NCI-H2227 (cell line): ENCODE data around the gene CRYBG1.
"Not testable (repeated sequence)": the region's sequence is repeated elsewhere in the genome, so short reads cannot be mapped to it uniquely, and the experiment has no call there.

Source experiments
- DNase-seq: peaks from one replicate; lab custom pipeline; 2025; ENCODE audit not compliant: unreplicated experiment; lab: John Stamatoyannopoulos, UW

CRYBG1 gene

GRCh38 chr6:106372838-106373501 lies 12.5 kb downstream of the CRYBG1 start:
- no peak for DNase-seq

- DNase-seq: no peak
These were observed 13.2 kb downstream of the CRYBG1 start for GRCh38 chr6:106373502-106374239.

DNA sequence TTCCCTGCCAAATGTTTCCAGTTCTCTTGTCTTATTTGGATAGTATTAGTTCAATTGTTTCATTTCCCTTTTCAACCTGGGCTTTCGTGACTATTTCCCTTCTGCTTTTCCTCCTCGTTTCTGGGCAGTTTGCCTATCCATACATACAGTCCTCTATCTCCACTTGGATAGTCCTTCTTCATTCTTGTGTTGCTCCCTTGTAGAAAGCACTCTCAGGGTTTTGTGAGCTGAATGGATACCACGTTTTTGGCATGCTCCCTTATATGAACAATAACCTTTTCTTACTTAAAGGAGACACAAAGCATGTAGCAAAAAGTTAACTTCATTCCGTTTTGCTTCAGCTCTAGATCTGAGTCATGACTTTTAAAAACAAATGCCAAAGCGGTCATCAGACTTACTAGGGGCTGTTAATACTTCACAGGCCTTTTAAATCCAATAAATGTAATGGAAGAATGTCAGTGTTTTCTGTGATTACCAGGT lies 16.6 kb downstream of the CRYBG1 start:
- DNase-seq: no peak

DNA sequence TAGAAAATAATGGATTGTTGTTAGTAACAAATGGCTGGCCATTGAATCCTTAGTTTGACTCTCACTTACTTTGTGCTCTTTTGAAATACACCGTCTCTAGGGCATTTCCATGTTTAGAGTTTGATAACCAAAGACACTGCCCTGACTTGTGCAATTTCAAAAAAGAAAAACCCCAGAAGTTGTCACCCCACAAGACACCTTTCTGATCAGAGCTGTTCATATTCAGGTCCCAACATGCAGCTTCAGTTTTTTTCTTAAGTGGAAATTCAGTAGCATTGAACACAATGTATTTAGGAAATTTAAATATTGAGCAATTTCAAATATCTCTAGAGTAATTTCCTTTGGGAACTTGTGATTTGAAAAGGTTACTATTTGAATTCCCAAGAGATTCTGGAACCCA lies 19.4 kb downstream of the CRYBG1 start:
- no peak for DNase-seq

DNA sequence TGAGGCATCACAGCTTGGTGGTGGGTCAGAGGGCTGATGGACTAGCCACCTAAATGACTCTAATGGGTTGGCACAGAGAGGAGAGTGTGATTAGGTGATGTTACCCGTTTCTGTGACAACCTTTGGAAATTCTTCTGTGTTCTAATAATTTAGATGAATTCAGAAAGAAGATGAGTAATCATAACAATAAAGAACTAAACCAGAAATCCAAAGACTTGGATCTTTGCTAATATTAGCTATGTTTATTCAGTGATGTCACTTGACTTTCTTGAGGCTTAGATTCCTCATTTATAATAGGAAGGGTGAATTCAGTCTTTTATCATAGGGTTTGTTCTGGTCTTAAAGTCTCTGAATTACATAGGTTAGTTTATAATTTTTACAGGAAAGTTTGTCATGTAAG lies 19.9 kb downstream of the CRYBG1 start:
- no peak for DNase-seq

DNA sequence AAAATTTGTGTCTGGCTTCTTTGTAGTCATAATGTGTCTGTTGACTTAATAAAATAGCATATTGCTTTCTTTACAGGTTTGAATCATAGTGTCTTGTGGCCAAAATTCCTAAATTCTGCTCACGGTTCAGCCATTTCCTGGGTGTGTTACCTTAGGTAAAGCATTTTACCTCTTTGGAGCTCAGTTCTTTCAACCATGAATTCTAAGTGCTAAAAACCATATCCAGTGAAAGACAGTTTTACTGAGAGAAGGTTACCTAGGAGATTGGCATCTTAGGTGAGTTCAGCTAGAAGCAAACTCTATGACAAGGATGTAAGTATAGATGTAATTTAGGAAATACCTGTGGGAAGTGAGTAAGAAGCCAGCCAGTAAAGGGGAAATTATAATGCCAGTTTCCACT lies 20.7 kb downstream of the CRYBG1 start:
- DNase-seq: no peak

- DNase-seq: no peak
These were observed 21.4 kb downstream of the CRYBG1 start for GRCh38 chr6:106381881-106382280.

DNA sequence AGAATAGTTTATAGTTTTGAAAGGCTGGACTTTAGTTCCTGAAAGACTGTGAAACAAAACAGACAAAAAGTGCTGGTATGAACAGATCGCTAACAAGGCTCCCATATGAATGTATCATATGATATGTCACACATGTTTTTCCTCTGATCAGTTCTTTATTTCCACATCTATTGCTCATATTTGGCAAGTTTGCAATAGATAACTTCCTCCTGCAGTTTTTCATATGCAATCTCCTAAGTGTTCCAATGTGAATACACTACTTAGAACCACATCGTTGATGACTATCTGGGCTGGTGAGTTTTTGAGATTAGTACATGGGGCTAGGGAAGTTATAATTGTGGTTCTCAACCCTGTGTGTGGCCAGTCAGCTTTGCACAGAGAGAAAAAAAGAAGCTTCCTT lies 23.1 kb downstream of the CRYBG1 start:
- DNase-seq: no peak

DNA sequence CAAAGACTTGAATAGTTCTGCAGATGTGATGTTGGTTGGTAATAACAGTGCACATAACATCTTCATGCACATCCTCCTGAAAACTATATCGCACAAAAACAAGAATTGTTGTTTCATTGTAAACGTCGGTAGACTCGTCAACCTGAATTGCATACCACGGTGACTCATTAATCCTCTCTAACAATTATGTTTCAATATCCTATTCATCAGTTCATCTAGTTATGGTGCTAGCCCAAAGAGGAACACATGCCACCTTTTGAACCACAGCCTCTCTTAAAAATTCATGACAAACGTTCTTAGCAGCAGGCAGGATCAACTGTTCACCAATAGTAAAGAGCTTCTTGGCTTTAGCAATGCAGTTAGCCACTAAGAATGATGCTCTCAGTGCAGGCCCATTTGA lies 25.0 kb downstream of the CRYBG1 start:
- no peak for DNase-seq

- no peak for DNase-seq
These were observed 27.4 kb downstream of the CRYBG1 start for GRCh38 chr6:106387875-106388274.

DNA sequence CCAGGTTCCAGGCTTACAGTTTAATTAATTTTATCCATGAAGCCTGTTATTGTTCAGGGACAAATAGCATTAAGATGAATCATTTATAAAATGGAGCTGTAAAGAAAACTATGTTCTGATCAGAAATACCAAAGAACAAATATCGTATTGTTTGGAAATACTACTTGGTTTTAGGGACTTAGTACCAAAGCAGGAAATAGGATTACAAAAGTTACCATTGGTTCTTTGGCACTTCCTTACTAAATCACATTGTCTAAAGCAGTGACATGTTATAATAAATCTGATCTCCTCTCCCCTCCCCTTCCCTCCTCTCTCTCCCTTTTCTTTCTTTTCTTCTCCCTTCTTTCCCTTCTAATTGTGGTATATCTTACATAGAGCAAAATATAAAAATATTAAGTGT lies 29.6 kb downstream of the CRYBG1 start:
- no peak for DNase-seq

- DNase-seq: no peak
These were observed 36.1 kb downstream of the CRYBG1 start for GRCh38 chr6:106396426-106397220.

- no peak for DNase-seq
These were observed 36.9 kb downstream of the CRYBG1 start for GRCh38 chr6:106397431-106397830.

DNA sequence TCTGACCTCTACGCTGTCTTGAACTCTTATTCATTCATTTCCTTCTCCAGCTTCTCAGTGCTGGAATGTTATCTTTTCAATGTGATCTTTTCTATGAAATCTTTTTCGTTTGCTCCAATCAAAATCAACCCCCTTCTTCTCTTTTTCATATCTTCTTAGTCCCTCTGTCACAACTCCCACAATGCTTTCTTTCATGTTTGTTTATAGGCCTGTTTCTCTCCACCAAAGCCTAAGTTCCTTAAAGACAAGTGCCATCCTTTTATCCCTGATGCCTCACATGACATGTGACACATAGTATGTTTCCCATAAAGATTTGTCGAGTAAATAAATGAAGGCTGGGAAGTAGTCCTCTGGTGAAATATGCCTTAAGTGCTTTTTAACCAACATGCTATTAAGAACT lies 38.1 kb downstream of the CRYBG1 start:
- no peak for DNase-seq

- DNase-seq: not testable (repeated sequence)
These were observed 44.5 kb downstream of the CRYBG1 start for GRCh38 chr6:106405044-106405443.

GRCh38 chr6:106411056-106411455 lies 50.5 kb downstream of the CRYBG1 start:
- no peak for DNase-seq

DNA sequence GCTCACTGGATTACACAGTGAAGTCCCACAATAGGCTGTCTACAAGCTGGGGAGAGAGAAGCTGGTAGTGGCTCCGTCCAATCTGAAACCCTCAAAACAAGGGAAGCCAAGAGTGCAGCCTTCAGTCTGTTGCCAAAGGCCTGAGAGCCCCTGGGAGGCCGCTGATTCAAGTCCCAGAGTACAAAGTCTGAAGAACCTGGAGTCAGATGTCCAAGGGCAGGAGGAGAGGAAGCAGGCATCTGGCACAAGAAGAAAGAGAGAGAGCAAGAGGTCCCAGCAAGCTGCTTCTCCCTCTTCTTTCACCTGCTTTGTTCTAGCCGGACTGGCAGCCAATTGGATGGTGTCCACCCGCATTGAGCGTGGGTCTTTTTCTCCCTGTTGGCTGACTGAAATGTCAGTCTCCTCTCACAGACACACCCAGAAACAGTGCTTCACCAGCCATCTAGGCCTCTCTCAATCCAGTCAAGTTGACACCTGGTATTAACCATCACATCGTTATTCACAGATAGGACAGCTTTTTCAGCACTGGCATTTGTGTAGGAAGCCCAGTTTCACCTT lies 51.2 kb downstream of the CRYBG1 start:
- no peak for DNase-seq

GRCh38 chr6:106413016-106413415 lies 52.5 kb downstream of the CRYBG1 start:
- DNase-seq: no peak

GRCh38 chr6:106413722-106414121 lies 53.2 kb downstream of the CRYBG1 start:
- DNase-seq: no peak

GRCh38 chr6:106415921-106416320 lies 55.4 kb downstream of the CRYBG1 start:
- DNase-seq: no peak

GRCh38 chr6:106417572-106418147 lies 57.1 kb downstream of the CRYBG1 start:
- no peak for DNase-seq
